Neural cell (in vitro differentiated cells): ENCODE results near the gene ZBTB42. TPM values are rescaled to one million over a fixed set of nuclear protein-coding genes. Genes with fewer than 3 reads are reported as not detected.

ENCODE experiments used
- H2AFZ ChIP-seq: fragments of 200-600, 300-800 bp; sonication (generic), shearing (Covaris generic); 2 replicates; pipeline ENCODE4 v1.6.0; 2014; ENCODE audit warnings: low read depth, mild to moderate bottlenecking, antibody characterized with exemption, low read length, moderate library complexity
- H3F3A ChIP-seq: fragments of 200-600 bp; shearing (Covaris generic); 2 replicates; pipeline ENCODE4 v1.6.1; 2016; ENCODE audit warnings: mild to moderate bottlenecking, moderate library complexity, mixed read lengths, antibody characterized with exemption, low read length; ENCODE audit not compliant: insufficient read depth, poor library complexity, severe bottlenecking
- H3K27ac ChIP-seq: fragments of 200-600, 300-800 bp; sonication (generic), shearing (Covaris generic); 2 replicates; pipeline ENCODE4 v1.5.1; 2014; ENCODE audit warnings: mild to moderate bottlenecking, low read length, moderate library complexity
- H3K27me3 ChIP-seq: fragments of 300-800, 200-600 bp; sonication (generic), shearing (Covaris generic); 2 replicates; pipeline ENCODE4 v1.6.0; 2014; ENCODE audit warnings: mild to moderate bottlenecking, low read depth, low read length, moderate library complexity; ENCODE audit not compliant: insufficient read depth
- H3K36me3 ChIP-seq: fragments of 300-800, 200-600 bp; sonication (generic), shearing (Covaris generic); 2 replicates; pipeline ENCODE4 v1.5.1; 2014; ENCODE audit warnings: mild to moderate bottlenecking, antibody characterized with exemption, low read length, moderate library complexity; ENCODE audit not compliant: insufficient read depth
- H3K4me2 ChIP-seq: fragments of 300-800, 200-600 bp; sonication (generic), shearing (Covaris generic); 2 replicates; pipeline ENCODE4 v1.6.0; 2014; ENCODE audit warnings: mild to moderate bottlenecking, low read length
- H3K4me3 ChIP-seq: fragments of 300-800, 200-600 bp; sonication (generic), shearing (Covaris generic); 2 replicates; pipeline ENCODE4 v1.5.1; 2014; ENCODE audit warnings: mild to moderate bottlenecking, low read length, moderate library complexity
- H3K79me2 ChIP-seq: fragments of 200-600 bp; shearing (Covaris generic); replicated peaks from 2 replicates; pipeline ENCODE4 v1.6.0; 2014; ENCODE audit warnings: mild to moderate bottlenecking, low read length, moderate library complexity; ENCODE audit not compliant: insufficient read depth
- H3K9ac ChIP-seq: fragments of 300-800, 200-600 bp; sonication (generic), shearing (Covaris generic); 2 replicates; pipeline ENCODE4 v1.6.1; 2016; ENCODE audit warnings: mild to moderate bottlenecking, low read length, mixed read lengths
- H3K9me2 ChIP-seq: fragments of 200-600 bp; shearing (Covaris generic); 2 replicates; pipeline ENCODE4 v1.6.1; 2016; ENCODE audit warnings: mild to moderate bottlenecking, low read length, mixed read lengths; ENCODE audit not compliant: insufficient read depth
- H3K9me3 ChIP-seq: fragments of 200-600, 300-800 bp; sonication (generic), shearing (Covaris generic); 2 replicates; pipeline ENCODE4 v1.6.1; 2016; ENCODE audit warnings: mild to moderate bottlenecking, mixed run types, low read length, moderate library complexity, mixed read lengths
- H4K20me1 ChIP-seq: fragments of 200-600 bp; shearing (Covaris generic); 2 replicates; pipeline ENCODE4 v1.6.1; 2016; ENCODE audit warnings: mild to moderate bottlenecking, mixed run types; ENCODE audit not compliant: insufficient read depth
- CTCF ChIP-seq: fragments of 450-650 bp; IDR thresholded peaks from 2 replicates; pipeline ENCODE4 v1.5.1; 2014; ENCODE audit warnings: antibody characterized with exemption, mild to moderate bottlenecking, moderate library complexity; ENCODE audit not compliant: poor library complexity, severe bottlenecking
- EP300 ChIP-seq: fragments of 450-650 bp; conservative IDR thresholded peaks from 2 replicates; pipeline ENCODE4 v1.6.1; 2014; ENCODE audit warnings: antibody characterized with exemption, mild to moderate bottlenecking, moderate library complexity; ENCODE audit not compliant: poor library complexity, severe bottlenecking
- EZH2 ChIP-seq: fragments of 200-600, 300-800 bp; shearing (Covaris generic), sonication (generic); IDR thresholded peaks from 2 replicates; pipeline ENCODE4 v1.6.1; 2014; ENCODE audit warnings: antibody characterized with exemption, low read length, borderline replicate concordance, mild to moderate bottlenecking; ENCODE audit not compliant: insufficient read depth, poor library complexity, severe bottlenecking
- MXI1 ChIP-seq: fragments of 450-650 bp; conservative IDR thresholded peaks from 2 replicates; pipeline ENCODE4 v1.6.1; 2014; ENCODE audit warnings: antibody characterized with exemption, mild to moderate bottlenecking; ENCODE audit not compliant: poor library complexity, severe bottlenecking
- POLR2AphosphoS5 ChIP-seq: IDR thresholded peaks from 2 replicates; pipeline ENCODE4 v1.6.1; 2012
- RAD21 ChIP-seq: fragments of 450-650 bp; conservative IDR thresholded peaks from 2 replicates; pipeline ENCODE4 v1.6.1; 2014; ENCODE audit warnings: antibody characterized with exemption, mild to moderate bottlenecking, moderate library complexity
- REST ChIP-seq: IDR thresholded peaks from 2 replicates; pipeline ENCODE4 v1.6.1; 2012; ENCODE audit warnings: borderline replicate concordance
- SMC3 ChIP-seq: fragments of 450-650 bp; conservative IDR thresholded peaks from 2 replicates; pipeline ENCODE4 v1.6.1; 2014; ENCODE audit warnings: antibody characterized with exemption, mild to moderate bottlenecking, moderate library complexity; ENCODE audit not compliant: poor library complexity
- polyA plus RNA-seq: library from polyadenylated mRNA; depleted of rRNA; stranded (reverse); fragments of >200 nt; gene quantifications from 2 replicates; pipeline ENCODE4 v1.2.3, GENCODE V29; 2014

The ZBTB42 gene
- polyA plus RNA-seq, 1 donor from 2014 or later = not detected

GRCh38 chr14:104770072-104770579, 30.8 kb upstream of the ZBTB42 start:
- Histone ChIP-seq H3K36me3 (peaks cover 11% of the 10 kb centered on the region), H3K4me2 (no peak overlapping the region), H2AFZ (no peak overlapping the region), H4K20me1 (no peaks in the 10 kb centered on the region), H3K4me3 (no peak overlapping the region), H3K79me2 (no peaks in the 10 kb centered on the region), H3K27ac (no peak overlapping the region), H3K9me3 (no peaks in the 10 kb centered on the region), H3K9me2 (no peaks in the 10 kb centered on the region), H3F3A (no peaks in the 10 kb centered on the region), H3K27me3 (no peaks in the 10 kb centered on the region), H3K9ac (no peak overlapping the region)
- TF ChIP-seq EP300 (no peak), EZH2 (no peak), CTCF (no peak), SMC3 (no peak), MXI1 (no peak), REST (no peak)

GRCh38 chr14:104770851-104771272, 30.0 kb upstream of the ZBTB42 start:
- H3K9ac ChIP-seq = no peak overlapping the region
- no peak overlapping the region for H3K4me2 ChIP-seq
- H3K9me2 ChIP-seq = no peaks in the 10 kb centered on the region
- no peak overlapping the region for H3K4me3 ChIP-seq
- no peaks in the 10 kb centered on the region for H3K9me3 ChIP-seq
- TF ChIP-seq REST = no peak
- no peak for TF ChIP-seq MXI1
- no peak for TF ChIP-seq EP300
- no peak for TF ChIP-seq EZH2
- no peak for TF ChIP-seq SMC3
- TF ChIP-seq RAD21 = no peak
- TF ChIP-seq POLR2AphosphoS5 = peak; percentile 3
- TF ChIP-seq CTCF = peak; percentile 32
- no peaks in the 10 kb centered on the region for H3F3A ChIP-seq
- no peak overlapping the region for H2AFZ ChIP-seq
- no peaks in the 10 kb centered on the region for H3K27me3 ChIP-seq
- no peak overlapping the region for H3K27ac ChIP-seq
- H3K79me2 ChIP-seq = no peaks in the 10 kb centered on the region
- H3K36me3 ChIP-seq = peaks cover 11% of the 10 kb centered on the region
- no peaks in the 10 kb centered on the region for H4K20me1 ChIP-seq
